Measurements from ENCODE around the gene GNG4.
"Not testable (repeated sequence)": the region's sequence is repeated elsewhere in the genome, so short reads cannot be mapped to it uniquely, and the experiment has no call there.

The GNG4 gene

DNA sequence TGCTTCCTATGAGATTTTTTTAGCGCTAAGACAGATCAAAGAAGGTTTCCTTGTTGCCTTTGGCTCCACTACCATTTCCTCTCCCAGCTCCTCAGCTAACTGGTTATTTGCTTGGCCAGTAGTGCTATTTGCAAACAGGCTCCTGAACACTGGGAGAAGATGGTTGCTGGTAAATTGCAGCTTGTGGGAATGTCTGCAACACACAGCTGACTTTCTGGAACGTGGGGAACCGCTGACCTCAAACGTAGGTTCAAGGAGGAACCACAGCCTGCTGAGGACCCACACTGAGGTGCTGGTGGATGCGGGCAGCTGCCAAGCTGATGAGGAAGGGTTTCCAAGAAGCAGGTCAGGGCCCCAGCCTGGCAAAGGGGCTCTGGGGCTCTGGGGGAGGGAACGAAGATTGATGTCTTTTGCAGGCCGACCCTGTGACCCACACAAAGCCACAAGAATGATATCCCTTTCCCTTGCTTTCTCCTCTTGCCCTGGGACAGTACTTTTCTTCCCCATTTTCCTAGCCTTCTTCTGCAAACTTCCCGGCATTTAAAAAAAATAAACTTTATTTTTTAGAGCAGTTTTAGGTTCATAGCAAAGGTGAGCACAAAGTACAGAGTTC lies 24.8 kb downstream of the GNG4 start:
- DNase-seq = peak; percentile 53

DNA sequence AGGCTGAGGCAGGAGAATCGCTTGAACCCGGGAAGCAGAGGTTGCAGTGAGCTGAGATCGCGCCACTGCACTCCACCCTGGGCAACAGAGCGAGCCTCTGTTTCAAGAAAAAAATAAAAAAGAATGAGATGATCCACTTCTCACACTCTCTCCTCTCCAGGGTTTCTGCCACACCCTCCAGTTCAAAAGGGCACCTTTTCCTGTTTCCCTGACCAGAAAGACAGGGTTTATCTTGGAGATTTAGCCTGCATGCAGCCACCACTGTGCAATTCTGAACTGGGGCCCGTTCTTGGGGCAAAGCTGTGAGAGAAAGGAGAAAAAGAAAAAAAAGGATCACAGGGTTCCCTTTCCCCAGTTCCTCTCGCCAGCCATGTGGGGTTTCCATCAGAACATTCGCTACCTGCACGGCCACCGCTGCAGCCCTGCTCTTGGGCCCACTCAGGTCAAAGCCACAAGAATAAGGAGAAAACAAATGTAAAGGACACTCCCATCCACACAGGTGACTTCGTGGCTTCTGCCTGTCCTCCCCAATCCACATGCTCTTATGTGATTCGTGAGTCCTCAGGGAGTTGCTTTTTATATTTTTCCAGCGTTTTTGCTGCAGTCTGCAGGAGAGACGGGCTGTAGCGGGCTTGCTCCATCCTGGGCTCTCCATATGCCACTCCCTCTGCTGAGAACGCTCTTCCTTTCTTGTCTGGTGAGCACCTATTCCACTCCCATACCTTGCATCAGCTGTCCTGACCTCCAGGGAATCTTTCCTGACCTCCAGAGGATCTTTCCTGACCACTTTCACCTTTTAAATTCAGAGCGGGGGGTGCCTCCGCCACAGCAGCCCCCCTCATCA lies 26.4 kb downstream of the GNG4 start:
- DNase-seq = peak; percentile 9

DNA sequence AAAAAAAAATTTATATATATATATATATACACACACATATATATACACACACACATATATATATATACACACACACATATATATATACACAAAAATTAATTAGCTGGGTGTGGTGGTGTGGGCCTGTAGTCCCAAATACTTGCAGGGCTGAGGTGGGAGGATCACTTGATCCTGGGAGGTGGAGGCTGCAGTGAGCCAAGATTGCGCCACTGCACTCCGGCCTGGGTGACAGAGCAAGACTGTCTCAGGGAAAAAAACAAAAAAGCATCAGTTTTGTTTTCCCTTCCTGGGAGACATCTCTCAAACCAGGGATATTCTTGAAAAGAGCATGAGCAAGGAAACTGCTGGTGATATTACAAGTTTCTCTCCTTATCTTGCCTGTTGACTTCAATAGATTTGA lies 30.4 kb downstream of the GNG4 start:
- DNase-seq = not testable (repeated sequence)

DNA sequence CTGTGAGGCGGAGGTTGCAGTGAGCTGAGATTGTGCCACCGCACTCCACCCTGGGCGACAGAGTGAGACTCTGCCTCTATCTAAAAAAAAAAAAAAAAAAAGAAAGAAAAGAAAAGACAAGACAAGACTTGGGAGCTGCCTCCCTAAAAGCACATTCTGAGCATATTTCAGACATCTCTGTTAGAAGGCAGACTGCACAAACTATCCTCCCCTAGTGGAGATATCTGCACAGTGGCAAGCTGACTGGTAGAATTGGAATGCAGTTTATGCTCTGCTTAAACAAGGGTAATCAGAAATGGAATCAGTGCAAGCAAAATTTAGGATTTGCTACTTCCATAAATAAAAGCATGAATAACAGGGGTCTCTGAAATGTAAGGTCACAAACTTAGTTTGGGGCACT lies 31.8 kb downstream of the GNG4 start:
- no peak for DNase-seq

DNA sequence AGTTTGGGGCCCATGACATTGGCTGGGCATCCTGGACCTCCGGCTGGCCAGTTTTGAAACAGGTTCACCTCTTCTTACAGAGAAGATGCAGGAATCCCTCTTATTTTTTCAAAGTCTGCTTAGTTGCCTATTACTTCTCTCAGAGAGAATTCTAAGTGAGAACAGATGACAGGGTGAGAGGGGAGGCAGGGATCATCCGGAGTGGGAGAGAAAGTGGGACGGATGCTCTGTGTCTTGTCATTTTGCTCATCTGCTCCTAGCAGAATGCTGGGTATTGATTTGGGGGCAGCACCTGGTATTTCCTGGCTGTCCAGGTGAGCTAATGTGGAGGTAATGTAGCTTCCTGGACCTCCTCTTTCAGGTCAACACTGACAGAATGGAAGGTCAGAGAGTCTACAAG lies 32.4 kb downstream of the GNG4 start:
- no peak for DNase-seq

DNA sequence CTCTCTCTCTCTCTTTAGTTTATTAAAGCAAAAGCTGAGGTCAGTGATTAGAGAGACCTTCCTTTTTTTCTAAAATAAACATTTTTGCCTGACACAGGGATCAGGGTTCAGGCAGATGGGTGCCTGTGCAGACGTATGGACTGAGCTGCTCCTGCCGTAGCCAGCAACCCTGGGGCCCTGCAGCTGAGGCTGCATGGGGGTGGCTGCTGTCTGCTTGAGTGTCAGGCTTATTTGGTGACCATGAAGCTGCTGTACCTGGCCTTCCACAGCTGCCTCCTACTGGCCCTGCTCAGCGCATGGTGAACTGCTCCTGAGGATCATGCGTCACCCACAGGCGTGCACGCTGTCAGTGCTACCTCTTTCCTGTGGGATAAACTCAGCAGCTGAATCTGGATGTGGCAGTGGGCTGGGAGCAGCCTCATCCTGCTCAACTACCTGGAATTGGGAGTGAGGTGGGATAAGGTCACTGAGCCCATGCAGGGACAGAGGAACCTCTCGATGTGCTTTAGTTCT lies 35.1 kb downstream of the GNG4 start:
- no peak for DNase-seq

DNA sequence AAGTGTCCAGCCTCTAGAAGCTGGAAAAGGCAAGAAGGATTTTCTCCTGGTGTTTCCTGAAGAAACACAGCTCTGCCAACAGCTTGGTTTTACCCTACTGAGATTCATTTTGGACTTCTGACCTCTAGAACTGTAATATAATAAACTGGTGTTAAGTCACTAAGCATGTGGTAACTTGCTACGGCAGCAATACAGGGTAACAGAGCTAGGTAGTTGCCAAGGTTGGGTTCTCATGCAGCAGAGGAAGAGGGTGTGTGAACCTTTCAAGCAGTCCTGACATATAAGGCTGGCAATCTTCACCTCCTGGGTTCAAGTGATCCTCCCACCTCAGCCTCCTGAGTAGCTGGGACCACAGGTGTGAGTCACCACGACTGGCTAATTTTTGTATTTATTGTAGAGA lies 36.0 kb downstream of the GNG4 start:
- no peak for DNase-seq

DNA sequence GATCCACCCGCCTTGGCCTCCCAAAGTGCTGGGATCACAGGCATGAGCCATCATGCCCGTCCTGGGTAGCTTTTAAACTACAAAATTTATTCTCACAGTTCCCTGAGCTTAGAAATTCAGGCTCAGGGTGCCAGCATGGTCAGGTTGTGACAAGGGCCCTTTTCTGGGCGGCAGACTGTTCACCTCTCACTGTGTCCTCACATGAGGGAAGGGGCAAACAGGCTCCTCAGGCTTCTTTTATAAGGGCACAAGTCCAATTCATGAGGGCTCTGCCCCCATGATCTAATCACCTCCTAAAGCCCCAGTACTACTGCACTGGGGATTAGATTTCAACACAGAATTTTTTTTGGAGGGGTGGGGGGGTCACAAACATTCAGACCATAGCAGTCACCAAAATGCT lies 36.8 kb downstream of the GNG4 start:
- DNase-seq = no peak

DNA sequence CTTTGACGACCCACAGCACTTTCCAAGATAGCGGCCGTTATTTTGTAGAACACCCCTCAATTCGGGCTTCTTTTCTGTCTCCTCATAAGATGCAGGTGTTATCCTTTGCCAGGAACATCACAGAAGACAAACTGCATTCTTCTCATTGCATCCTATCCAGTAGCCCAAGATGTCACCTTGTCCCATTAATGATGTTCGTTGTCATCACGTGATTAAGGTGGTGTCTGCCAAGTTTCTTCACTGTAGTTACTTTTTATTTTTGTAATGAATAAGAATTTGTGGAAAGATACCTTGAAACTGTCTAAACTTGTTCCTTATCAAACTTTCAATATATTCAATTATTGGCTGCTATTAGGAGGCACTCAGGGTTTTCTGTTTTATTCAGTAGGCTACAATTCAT lies 39.4 kb downstream of the GNG4 start:
- DNase-seq = no peak

DNA sequence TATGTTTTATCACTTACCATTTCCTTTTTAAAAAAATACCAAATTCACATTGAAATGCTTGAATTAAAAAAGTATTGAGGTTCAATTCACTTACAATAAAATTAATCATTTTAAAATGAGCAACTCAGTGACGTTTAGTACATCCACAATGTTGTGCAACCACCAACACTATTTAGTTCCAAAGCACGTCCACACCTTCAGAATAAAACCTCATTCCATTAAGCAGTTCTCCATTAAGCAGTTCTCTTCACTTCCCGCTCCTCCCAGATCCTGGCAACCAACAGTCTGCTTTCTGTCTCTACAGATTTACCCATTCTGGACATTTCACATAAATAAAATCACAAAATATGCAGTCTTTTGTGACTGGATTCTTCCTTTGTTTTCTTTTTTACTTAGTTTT lies 41.3 kb downstream of the GNG4 start:
- no peak for DNase-seq

DNA sequence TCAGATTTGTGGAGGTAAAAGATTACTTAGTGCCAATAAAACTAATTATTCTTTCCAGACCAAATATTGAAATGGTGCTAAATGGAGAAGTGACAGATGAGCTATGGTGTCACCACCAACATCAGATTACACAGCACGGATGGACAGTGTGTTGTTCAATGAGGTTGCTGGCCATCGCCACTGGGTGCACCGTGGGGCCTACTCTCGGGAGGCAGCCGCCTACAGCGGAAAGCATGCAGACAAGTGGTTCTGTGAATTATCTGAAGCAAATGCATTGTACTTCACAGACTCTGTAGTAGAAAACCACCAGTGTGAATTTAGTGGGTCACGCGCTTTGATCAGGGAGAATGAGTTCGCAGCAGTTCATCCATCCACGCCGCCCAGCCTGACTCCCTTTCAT lies 42.3 kb downstream of the GNG4 start:
- peak; percentile 11 for DNase-seq

DNA sequence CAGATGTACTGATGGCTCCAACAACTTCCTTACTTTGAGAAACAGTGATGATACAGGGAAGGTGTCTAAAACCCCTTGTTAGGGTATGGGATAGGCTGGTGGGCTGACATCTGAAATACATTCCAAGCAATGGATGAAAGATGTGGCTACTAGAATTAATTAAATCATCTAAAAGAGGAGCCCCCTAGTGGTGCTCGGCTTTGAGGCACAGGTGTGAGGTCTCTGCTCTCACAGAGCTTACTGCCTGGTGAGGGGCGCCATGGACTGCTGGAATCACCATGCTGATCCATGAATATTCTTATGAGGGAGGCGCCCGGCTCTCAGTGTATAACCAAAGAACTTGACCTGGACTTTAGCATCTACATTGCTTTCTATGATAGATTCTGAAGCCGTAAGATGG lies 48.5 kb downstream of the GNG4 start:
- no peak for DNase-seq

DNA sequence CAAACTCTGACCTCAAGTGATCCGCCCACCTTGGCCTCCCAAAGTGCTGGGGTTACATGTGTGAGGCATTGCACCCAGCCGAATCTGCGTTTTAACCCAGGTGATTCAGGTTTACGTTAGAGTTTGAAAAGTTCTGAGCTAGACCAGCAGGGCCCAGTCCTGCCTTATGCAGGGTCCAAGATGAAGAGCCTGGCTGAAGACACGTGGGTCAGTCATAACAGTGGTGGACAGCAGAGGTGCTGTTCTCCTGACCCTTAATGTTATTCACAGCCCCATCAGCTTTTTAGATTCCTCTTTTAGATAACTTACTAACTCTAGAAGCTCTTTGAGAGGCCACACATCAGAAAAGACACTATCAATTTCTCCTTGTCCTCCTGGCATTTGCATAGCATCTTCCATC lies 50.0 kb downstream of the GNG4 start:
- DNase-seq = no peak

DNA sequence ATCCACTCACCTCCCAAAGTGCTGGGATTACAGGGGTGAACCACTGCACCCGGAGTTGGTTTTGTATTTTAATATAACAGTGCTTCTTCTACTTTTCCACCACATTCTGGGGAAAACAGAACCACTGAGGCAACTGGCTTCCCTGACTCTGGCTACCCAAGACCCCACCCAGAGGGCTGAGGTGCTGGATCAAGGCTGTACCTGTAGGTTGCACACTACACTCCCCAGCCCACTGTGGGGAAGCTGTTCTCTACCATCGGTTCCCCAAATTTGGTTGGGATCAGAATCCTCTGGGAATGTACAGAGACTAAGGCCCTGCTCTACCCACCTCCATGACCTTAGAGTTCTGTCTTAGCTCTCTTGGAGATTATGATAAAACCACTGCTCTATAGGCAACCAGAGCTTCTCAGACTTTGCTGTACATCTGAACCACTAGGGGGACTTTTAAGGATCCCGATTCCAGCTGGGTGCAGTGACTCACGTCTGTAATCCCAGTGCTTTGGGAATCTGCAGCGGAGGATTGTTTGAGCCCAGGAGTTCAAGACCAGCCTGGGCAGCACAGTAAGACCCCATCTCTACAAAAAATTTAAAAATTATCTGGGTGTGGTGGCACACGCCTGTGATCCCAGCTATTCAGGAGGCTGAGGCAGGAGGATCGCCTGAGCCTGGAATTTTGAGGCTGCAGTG lies 51.6 kb downstream of the GNG4 start:
- peak; percentile 15 for DNase-seq

DNA sequence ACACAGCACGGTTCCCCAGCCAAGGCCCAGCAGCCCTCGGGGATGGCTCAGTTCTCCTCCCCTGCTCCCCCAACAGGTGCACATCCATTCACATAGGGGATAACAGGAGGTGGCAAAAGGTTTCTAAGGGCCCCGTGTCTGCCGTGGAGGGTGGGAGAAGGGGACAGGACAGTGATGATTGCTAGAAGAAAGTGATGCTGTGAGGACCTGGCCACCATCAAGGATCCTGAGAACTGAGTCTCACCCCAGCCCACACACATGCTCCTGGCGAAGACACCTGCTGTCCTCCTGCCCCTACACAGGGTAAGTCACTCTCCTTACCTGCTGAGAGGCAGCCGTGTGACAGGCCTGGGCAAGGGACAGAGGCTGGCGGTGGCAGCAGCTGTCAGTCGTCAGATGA lies 54.5 kb downstream of the GNG4 start:
- DNase-seq = no peak

DNA sequence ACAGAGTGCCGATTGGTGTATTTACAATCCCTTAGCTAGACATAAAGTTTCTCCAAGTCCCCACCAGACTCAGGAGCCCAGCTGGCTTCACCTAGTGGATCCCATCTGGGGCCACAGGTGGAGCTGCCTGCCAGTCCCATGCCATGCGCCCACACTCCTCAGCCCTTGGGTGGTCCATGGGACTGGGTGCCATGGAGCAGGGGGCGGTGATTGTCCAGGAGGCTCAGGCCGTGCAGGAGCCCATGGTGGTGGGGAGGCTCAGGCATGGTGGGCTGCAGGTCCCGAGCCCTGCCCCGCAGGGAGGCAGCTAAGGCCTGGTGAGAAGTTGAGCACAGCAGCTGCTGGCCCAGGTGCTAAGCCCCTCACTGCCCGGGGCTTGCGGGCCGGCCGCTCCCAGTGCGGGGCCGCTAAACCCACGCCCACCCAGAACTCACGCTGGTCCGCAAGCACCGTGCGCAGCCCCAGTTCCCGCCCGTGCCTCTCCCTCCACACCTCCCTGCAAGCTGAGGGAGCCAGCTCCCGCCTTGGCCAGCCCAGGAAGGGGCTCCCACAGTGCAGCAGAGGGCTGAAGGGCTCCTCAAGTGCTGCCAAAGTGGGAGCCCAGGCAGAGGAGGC lies 55.2 kb downstream of the GNG4 start:
- not testable (repeated sequence) for DNase-seq

DNA sequence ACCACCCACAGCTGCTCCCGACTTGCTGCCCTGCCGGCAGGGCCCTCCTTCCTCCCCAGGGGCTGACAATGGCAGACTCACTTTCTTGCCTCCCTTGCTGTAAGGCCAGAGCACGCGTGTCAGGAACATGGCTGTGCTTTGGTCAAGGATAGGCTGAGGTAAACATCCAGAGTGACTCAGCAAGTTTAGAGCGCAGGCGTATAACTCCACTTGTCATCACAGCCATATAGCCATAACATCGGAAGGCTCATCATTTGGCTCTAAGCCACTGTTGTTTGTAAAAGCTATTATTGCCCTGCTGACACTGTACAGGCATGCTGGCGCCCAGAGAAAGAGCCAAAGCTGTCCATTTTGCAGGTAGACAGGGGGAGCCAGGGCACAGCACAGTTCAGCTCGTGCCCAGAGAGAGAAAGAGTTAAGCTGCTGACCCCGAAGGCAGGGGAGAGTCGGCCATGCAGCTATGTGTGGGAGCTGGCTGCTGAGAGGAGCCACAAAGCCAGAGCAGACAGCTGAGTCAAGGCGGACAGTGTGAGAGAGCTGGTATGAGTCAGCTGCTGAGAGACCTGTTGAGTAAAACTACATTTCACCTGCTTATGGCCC lies 60.6 kb downstream of the GNG4 start:
- DNase-seq = no peak

DNA sequence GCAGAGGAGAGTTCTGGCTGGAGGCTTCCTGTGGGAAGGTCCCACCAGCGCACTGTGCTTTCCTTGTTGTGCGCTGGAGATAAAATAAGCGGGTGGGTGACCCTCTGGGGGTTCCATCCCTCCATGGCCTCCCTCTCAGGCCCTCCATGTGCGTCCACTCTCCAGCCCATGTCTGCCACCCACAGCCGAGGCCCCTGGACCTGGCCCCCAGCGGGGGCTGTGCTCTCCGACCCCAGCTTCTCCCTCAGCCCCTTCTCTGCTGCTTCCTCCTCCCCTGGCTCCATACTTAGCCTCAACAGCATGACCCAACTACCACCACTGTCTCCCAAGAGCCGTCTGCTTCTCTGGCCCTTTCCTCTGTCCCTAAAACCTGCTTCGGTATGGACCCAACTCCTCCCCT lies 61.4 kb downstream of the GNG4 start:
- DNase-seq = no peak

DNA sequence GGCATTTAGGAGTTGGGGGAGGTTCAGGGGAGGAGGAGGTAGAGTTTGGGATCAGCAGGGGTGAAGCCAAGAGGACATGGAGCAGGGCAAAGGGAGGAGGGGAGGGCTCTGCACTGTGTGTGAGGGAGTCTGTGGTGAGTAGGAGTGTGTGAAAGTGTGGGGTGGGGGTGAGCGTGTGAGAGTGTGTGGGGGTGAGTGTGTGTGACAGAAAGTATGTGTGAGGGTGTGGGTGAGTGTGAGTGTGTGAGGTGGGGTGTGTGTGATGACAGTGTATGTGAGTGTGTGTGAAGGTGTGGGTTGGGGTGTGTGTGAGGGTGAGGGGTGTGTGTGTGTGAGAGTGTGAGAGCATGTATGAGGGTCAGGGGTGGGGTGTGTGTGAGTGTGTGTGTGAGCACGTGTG lies 62.6 kb downstream of the GNG4 start:
- no peak for DNase-seq

DNA sequence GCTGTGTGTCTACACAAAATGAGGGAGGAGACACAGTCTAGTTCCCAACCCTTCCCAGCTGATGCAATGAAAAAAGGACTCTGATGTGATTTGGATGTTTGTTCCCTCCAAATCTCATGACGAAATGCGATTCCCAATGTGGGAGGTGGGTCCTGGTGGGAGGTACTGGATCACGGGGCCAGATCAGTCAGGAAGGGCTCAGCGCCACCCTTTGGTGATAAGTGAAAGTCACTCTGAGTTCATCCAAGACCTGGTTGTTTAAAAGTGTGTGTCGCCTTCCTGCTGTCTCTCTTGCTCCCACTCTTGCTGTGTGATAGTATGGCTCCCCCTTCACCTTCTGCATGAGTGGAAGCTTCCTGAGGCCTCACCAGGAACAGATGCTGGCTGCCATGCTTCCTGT lies 63.2 kb downstream of the GNG4 start:
- DNase-seq = no peak

DNA sequence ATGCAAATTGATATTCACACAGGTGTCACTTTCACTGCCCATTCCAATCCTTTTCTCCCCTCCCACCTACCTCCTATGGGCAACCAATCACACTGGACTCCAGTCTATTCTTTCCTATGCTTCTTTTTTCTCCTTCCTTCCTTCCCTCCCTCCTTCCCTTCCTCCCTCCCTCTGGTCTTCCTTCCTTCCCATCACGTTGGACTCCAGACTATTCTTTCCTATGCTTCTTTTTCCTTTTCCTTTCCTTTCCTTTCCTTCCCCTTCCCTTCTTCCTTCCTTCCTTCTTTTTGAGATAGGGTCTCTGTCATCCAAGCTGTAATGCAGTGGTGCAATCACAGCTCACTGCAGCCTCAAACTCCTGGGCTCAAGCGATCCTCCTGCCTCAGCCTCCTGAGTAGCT lies 64.6 kb downstream of the GNG4 start:
- no peak for DNase-seq

DNA sequence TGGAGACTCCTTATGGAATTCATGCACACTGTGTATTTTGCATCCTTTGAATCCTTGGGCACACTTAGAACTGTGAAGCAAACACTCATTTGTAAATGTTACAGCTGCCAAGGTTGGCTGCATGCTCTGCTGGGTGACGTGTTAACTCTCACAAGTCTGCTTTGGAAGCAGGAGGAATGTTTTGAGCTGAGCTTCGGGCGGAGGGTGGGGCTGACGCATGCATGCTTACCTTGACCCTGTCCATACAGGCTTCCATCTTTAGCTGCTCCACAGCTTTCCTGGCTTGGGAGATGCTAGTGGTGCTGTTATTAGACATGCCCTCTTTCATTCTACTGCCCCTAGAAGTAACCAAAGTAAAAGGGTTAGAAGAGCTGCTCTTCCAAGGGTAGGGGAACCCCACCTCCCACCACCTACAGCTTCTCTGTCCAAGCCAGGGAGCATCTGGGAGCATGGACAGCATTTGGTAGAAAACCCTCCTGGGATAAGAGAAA lies 66.0 kb downstream of the GNG4 start:
- no peak for DNase-seq

DNA sequence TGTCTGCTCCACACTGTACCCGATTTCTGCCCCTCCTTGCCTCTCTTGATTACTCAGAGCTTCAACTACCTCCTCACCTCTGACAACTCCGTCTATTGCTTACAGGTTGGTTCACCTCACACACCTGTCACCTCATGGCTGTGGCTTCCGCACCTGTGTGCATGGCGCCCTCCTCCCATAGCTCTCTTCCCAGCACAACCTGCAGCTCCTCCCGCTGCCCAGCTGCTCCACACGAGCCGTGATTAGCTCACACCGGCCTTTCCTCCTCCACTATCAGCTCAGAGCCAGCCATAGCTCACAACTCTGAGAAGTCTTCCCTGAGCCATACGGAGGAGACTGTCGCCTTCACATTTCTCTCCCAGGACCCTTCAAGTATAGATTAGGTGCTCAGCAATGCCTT lies 67.5 kb downstream of the GNG4 start:
- no peak for DNase-seq

Data from MV-4-11 (cell line).